ENCODE data around the gene KCNE3. TPM values are rescaled to one million over a fixed set of nuclear protein-coding genes. Genes with fewer than 3 reads are reported as not detected.
"Not testable (repeated sequence)": the region's sequence is repeated elsewhere in the genome, so short reads cannot be mapped to it uniquely, and the experiment has no call there.

Gene KCNE3
- polyA plus RNA-seq, 5 donors = 8.0 to 15.5 (median 13.4) TPM

DNA sequence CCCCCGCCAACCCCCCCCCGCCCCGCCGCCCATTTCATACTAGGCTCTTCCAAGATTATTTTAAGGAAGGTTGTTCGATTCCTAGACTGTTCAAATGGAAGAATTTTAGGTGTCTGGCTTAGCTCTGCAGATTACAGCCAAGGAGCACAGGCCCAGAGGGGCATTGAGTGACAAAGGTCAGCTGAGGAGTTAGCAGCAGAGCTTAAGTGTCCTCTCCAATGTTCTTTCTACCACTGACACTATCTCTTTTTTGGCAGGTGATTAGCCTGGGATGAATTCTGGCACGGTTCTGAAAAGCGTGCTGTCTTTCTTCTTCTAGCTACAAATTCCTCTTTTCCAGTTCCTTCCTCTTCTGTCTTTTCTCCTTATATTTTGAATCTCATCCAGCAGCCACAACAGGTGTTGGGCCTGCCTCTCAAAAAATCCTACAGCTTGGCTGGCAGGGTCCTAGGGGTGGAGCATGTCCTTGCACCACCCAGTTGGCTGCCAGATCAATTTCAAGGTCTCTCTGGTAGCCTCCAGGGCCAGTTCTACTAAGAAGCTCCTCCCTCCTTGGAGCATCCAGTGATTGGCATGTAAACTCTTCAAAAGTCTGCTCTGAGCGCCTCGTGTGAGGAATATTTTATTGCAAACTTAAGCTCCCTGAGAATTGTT, 23.0 kb downstream of the KCNE3 start:
- DNase-seq = no peak

DNA sequence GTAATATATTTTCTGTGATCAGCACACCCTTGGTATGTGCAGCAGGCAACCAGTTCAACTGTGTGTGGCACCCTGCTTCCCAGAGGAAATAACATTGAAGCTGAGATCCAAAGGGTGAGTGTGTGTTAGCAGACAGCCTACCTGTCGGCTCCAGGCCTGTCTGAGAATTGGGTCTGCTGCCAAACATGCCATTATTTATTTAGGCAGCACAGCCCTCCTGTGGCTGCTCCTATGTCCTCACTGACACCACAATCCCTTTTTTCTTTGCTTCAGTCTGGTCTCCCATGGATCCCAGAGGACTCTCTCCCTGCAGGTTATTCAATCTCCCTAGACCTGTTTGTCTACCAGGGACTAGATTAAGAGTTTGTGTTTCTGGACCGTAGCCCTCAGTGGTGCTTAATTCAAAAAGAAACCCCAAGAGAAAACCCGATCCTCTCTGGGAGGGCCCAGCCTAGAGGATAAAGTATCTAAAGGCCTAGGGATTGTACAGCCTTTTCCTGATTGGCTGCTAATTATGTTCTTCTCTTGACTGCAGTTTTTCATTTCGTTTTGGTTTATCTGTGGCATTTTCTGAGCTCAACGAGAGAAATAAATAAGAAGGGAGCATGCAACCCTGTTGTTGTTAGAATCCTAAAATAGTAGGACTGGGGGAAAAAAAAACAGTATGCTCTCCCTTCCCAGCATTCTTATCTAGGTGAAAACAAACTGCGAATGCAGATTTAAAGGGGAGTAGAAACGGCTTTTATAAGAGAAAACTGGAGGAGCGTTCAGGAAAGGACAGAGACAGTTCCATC, 24.1 kb downstream of the KCNE3 start:
- DNase-seq = no peak

DNA sequence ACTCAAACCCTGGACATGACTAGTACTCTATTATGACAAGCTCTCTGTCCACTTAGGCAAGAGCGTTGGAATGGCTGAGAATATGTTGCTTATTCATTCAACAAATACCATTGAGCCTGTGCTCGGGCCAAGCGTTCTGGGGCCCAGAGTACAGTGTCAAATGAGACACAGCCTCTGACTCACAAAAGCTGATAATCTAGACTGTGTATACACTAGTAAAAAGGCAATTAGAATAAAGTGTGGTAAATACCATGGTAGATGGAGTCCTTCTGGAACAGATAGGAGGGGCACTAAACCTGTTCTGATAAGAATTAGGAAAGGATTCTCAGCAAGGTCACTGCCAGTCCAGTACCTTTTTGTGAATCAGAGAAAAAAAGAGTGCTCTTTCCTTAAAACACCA, 24.7 kb downstream of the KCNE3 start:
- no peak for DNase-seq

DNA sequence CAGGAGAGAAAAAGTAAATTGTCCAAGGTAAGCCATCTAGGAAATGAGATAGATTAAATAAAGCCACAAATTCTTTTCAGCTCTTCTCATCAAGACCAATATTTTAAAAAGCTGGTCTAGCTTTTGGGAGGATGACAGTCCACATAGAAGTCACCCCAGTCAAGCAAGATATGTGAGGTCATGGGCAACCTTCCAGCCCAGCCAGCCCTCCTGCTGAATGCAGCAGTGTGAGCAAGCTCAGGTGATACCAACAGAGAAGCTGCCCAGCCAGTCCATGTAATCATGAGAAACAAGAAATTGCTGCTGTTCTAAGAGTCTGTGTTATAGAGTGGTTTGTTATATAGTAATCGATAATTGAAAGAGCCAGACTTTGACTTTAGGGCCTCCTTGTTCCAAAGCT, 28.7 kb downstream of the KCNE3 start:
- DNase-seq = no peak

- no peak for DNase-seq
Observed at GRCh38 chr11:74437441-74438042, 29.8 kb downstream of the KCNE3 start.

DNA sequence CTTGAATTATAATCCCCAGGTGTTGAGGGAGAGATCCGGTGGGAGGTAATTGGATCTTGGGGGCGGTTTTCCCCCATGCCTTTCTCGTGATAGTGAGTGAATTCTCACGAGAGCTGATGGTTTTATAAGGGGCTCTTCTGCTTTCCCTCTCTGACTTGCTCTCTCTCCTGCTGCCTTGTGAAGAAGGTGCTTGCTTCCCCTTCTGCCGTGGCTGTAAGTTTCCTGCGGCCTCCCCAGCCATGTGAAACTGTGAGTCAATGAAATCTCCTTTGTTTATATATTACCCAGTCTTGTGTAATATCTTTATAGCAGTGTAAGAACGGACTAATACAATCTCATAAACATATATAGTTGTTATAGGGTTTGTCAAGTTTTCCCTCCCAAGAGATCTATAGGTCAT, 32.8 kb downstream of the KCNE3 start:
- no peak for DNase-seq

- DNase-seq = no peak
Observed at GRCh38 chr11:74429205-74429604, 38.1 kb downstream of the KCNE3 start.

GRCh38 chr11:74427384-74427886, 39.9 kb downstream of the KCNE3 start:
- DNase-seq = no peak

- DNase-seq = no peak
Observed at GRCh38 chr11:74425100-74425499, 42.2 kb downstream of the KCNE3 start.

DNA sequence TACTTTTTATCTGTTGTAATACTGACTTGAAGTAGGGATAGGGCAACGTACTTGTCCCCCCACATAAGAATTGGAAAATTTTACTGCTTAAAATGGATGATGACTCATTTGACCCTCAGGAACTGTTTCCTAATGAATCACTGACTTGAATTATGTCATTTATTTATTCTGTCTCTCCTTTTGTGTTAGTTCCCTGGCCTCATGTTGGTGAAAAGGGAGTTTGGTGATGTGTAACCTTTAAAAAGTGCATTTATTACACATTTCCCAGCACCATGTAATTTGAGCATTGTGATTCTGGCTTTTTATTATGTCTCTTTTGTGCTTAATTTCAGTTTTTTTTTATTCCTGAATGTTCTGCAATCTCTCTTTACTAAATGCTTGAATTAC, 48.8 kb downstream of the KCNE3 start:
- DNase-seq = no peak

- DNase-seq = no peak
Observed at GRCh38 chr11:74417860-74418508, 49.4 kb downstream of the KCNE3 start.

GRCh38 chr11:74417379-74417804, 50.0 kb downstream of the KCNE3 start:
- DNase-seq = peak; percentile 51 to 56

GRCh38 chr11:74416974-74417373, 50.4 kb downstream of the KCNE3 start:
- DNase-seq = not testable (repeated sequence)

DNA sequence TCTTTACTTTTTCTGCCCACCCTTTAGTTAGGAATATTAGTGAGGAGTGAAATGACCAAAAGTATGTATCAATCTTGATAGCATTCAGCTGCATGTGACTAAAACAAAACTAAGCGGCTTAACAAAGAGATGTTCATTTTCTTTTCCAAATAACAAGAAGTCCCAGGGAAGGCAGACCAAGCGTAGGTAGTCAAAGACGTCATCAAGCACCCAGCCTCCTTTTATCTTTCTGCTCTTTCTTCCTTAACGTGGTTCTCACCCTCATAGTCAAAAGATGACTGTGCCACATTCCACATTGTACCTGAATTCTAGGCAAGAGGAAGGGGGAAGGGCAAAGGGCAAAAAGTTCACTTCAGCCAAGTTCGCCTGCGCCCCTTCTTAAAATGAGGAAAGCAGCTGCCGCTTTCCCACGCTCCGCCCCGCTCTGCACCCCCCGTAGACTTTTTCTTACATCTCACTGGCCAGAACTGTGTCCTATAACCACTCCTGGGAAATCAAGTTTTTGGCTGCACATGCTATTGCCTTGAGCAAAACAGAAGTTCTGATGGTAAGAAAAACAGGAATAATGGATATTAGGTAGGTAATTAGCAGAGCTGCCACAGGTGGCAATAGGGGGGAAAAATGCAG, 54.5 kb downstream of the KCNE3 start:
- no peak for DNase-seq

GRCh38 chr11:74412321-74412720, 55.0 kb downstream of the KCNE3 start:
- DNase-seq = no peak

- DNase-seq = no peak
Observed at GRCh38 chr11:74409633-74410032, 57.7 kb downstream of the KCNE3 start.

Other genes starting within 250 kb of the KCNE3 start
- 1 to 10 TPM; 1.8 to 3.1 (median 2.6) TPM for gene P4HA3, start 155.9 kb downstream of the KCNE3 start, polyA plus RNA-seq (ENCODE audit: insufficient read depth in 1 of 5, insufficient read length in 5 of 5, low replicate concordance in 1 of 5)
- 1 to 10 TPM; 3.5 to 6.6 (median 5.3) TPM for gene PGM2L1, start 69.1 kb downstream of the KCNE3 start, polyA plus RNA-seq (ENCODE audit: insufficient read depth in 1 of 5, insufficient read length in 5 of 5, low replicate concordance in 1 of 5)
- gene LIPT2, start 26.2 kb upstream of the KCNE3 start, polyA plus RNA-seq (ENCODE audit: insufficient read depth in 1 of 5, insufficient read length in 5 of 5, low replicate concordance in 1 of 5) = 1 to 10 TPM; 3.1 to 5.4 (median 5.1) TPM
- 10 to 100 TPM; 25.5 to 43.3 (median 35.3) TPM for gene POLD3, start 125.0 kb upstream of the KCNE3 start, polyA plus RNA-seq (ENCODE audit: insufficient read depth in 1 of 5, insufficient read length in 5 of 5, low replicate concordance in 1 of 5)